A549 (cell line): ENCODE measurements around the gene LIAS. TPM values are rescaled to one million over a fixed set of nuclear protein-coding genes. Genes with fewer than 3 reads are reported as not detected.

Experiments used
- ATAC-seq, 2 experiments: fragments of 200-7000 bp in 1 of 2; fragments of >200 bp in 1 of 2; cut with Nextera tagmentation in 1 of 2; cut with Tn5 transposase in 1 of 2; 3 replicates each; pipeline versions ENCODE4 v1.8.0 to v1.9.1; 2018 to 2020; ENCODE audit warnings: mild to moderate bottlenecking in 1 of 2, moderate library complexity in 1 of 2
- CTCF ChIA-PET: fragments of 300-600 bp; sonication (Branson Sonifier 250); formaldehyde crosslinking; extraction: SDS; loops from one replicate; lab custom pipeline; 2021; ENCODE audit warnings: antibody characterized with exemption, inconsistent platforms; lab: Yijun Ruan, JAX
- POLR2A ChIA-PET: fragments of 350-600 bp; formaldehyde crosslinking; extraction: SDS; loops from one replicate; lab custom pipeline; 2021; ENCODE audit warnings: antibody characterized with exemption, inconsistent platforms; lab: Yijun Ruan, JAX
- DNase-seq, 2 experiments: peaks; one replicate each; pipeline versions ENCODE4 v3.0.0 to v3.0.0-alpha.2; 2011 to 2016; ENCODE audit warnings: low read depth in 1 of 2, low spot score in 1 of 2
- FAIRE-seq: peaks from 2 replicates; lab custom pipeline; 2011; peaks lifted over from hg19 to GRCh38; lab: Jason Lieb, UNC
- H3K27ac ChIP-seq, 2 experiments: fragments of >200 bp; sonication (Bioruptor Twin); formaldehyde crosslinking; 3 replicates each; pipeline ENCODE4 v1.5.1; 2016 to 2017
- H3K4me1 ChIP-seq: fragments of >200 bp; sonication (Bioruptor Twin); formaldehyde crosslinking; 3 replicates; pipeline ENCODE4 v1.6.1; 2016
- H3K4me2 ChIP-seq: fragments of >200 bp; sonication (Bioruptor Twin); formaldehyde crosslinking; 3 replicates; pipeline ENCODE4 v1.6.1; 2016
- H3K4me3 ChIP-seq: fragments of >200 bp; sonication (Bioruptor Twin); formaldehyde crosslinking; 3 replicates; pipeline ENCODE4 v1.5.1; 2016
- H3K9me3 ChIP-seq: fragments of >200 bp; sonication (Bioruptor Twin); formaldehyde crosslinking; 3 replicates; pipeline ENCODE4 v1.6.1; 2016
- BCL3 ChIP-seq: fragments of >200 bp; sonication (Bioruptor Twin); formaldehyde crosslinking; IDR thresholded peaks from 3 replicates; pipeline ENCODE4 v1.6.1; 2016
- CBX2 ChIP-seq: fragments of 200-600 bp; sonication (generic); IDR thresholded peaks from 2 replicates; pipeline ENCODE4 v1.6.1; 2016; ENCODE audit warnings: low read depth, mild to moderate bottlenecking, borderline replicate concordance
- CHD4 ChIP-seq: fragments of 200-600 bp; sonication (generic); IDR thresholded peaks from 2 replicates; pipeline ENCODE4 v1.6.1; 2016; ENCODE audit warnings: antibody characterized with exemption, mild to moderate bottlenecking, borderline replicate concordance
- E2F6 ChIP-seq: IDR thresholded peaks from 2 replicates; pipeline ENCODE4 v1.6.1; 2012; ENCODE audit warnings: low read depth, borderline replicate concordance
- EHF ChIP-seq: fragments of 250-450 bp; sonication (Bioruptor Pico); IDR thresholded peaks from 2 replicates; pipeline ENCODE4 v1.5.0; 2020; ENCODE audit warnings: mild to moderate bottlenecking
- EP300 ChIP-seq, 2 experiments: fragments of >200 bp; sonication (Bioruptor Twin); formaldehyde crosslinking; IDR thresholded peaks; 2 replicates in 1 of 2; 3 replicates in 1 of 2; pipeline ENCODE4 v1.6.1; 2016 to 2017
- FOSL2 ChIP-seq, 2 experiments: fragments of 450-650 bp in 1 of 2; fragments of >200 bp in 1 of 2; sonication (Bioruptor Twin) in 1 of 2; formaldehyde crosslinking; IDR thresholded peaks; 2 replicates each; pipeline versions ENCODE4 v1.5.0 to v1.6.1; 2016 to 2020; ENCODE audit warnings: mild to moderate bottlenecking in 1 of 2, moderate library complexity in 1 of 2
- FOXS1 ChIP-seq: fragments of 250-450 bp; sonication (Bioruptor Pico); IDR thresholded peaks from 2 replicates; pipeline ENCODE4 v1.5.0; 2020; ENCODE audit warnings: mild to moderate bottlenecking, moderate library complexity
- HEYL ChIP-seq: fragments of 250-450 bp; sonication (Bioruptor Pico); IDR thresholded peaks from 2 replicates; pipeline ENCODE4 v1.8.0; 2021; ENCODE audit warnings: mild to moderate bottlenecking, moderate library complexity
- HOXB5 ChIP-seq: fragments of 250-450 bp; sonication (Bioruptor Pico); IDR thresholded peaks from 2 replicates; pipeline ENCODE4 v1.5.0; 2020; ENCODE audit warnings: mild to moderate bottlenecking, moderate library complexity
- JUN ChIP-seq, 2 experiments: fragments of >200 bp; sonication (Bioruptor Twin); formaldehyde crosslinking; IDR thresholded peaks; 2 replicates in 1 of 2; 3 replicates in 1 of 2; pipeline ENCODE4 v1.6.1; 2016 to 2017
- MAX ChIP-seq: IDR thresholded peaks from 2 replicates; pipeline ENCODE4 v1.6.1; 2012
- NPAS2 ChIP-seq: fragments of 250-450 bp; sonication (Bioruptor Pico); IDR thresholded peaks from 2 replicates; pipeline ENCODE4 v1.8.0; 2022; ENCODE audit warnings: mild to moderate bottlenecking, moderate library complexity, borderline replicate concordance
- NR3C1 ChIP-seq: fragments of >200 bp; sonication (Bioruptor Twin); formaldehyde crosslinking; IDR thresholded peaks from 3 replicates; pipeline ENCODE4 v1.6.1; 2017
- PBX3 ChIP-seq: IDR thresholded peaks from 2 replicates; pipeline ENCODE4 v1.6.1; 2012
- PHF8 ChIP-seq: fragments of 200-600 bp; sonication (generic); IDR thresholded peaks from 2 replicates; pipeline ENCODE4 v1.6.1; 2016; ENCODE audit warnings: low read depth, mild to moderate bottlenecking, antibody characterized with exemption, moderate library complexity, borderline replicate concordance
- RAD21 ChIP-seq, 2 experiments: fragments of >200 bp in 1 of 2; sonication (Bioruptor Twin) in 1 of 2; formaldehyde crosslinking in 1 of 2; IDR thresholded peaks in 1 of 2; conservative IDR thresholded peaks in 1 of 2; 2 replicates in 1 of 2; 3 replicates in 1 of 2; pipeline ENCODE4 v1.6.1; 2012 to 2018; ENCODE audit warnings: inconsistent platforms in 1 of 2
- RARB ChIP-seq: fragments of 250-450 bp; sonication (Bioruptor Pico); IDR thresholded peaks from 2 replicates; pipeline ENCODE4 v1.8.0; 2021; ENCODE audit warnings: mild to moderate bottlenecking, moderate library complexity
- RCOR1 ChIP-seq: fragments of 150-350 bp; IDR thresholded peaks from 2 replicates; pipeline ENCODE4 v1.6.1; 2014; ENCODE audit warnings: antibody characterized with exemption, low read length, low read depth
- SREBF2 ChIP-seq: fragments of 450-650 bp; IDR thresholded peaks from 2 replicates; pipeline ENCODE4 v1.6.1; 2014; ENCODE audit warnings: mild to moderate bottlenecking, moderate library complexity
- ZFP36 ChIP-seq: fragments of 450-650 bp; IDR thresholded peaks from 2 replicates; pipeline ENCODE4 v1.6.1; 2014; ENCODE audit warnings: borderline replicate concordance; ENCODE audit not compliant: partially characterized antibody
- ZNF302 ChIP-seq: fragments of 250-450 bp; sonication (Bioruptor Pico); IDR thresholded peaks from 2 replicates; pipeline ENCODE4 v1.9.0; 2021; ENCODE audit warnings: inconsistent platforms, mild to moderate bottlenecking, moderate library complexity
- ZSCAN20 ChIP-seq: fragments of 250-450 bp; sonication (Bioruptor Pico); IDR thresholded peaks from 2 replicates; pipeline ENCODE4 v1.8.0; 2022; ENCODE audit warnings: mild to moderate bottlenecking, moderate library complexity
- WGBS: methylation state at CpG from one replicate; pipeline ENCODE4 v1.1.6; 2017; ENCODE audit errors: missing lambda C conversion rate; 5-methylcytosine and 5-hydroxymethylcytosine counted together
- polyA plus RNA-seq, 4 experiments: library from polyadenylated mRNA; depleted of rRNA in 3 of 4; stranded (reverse); fragments of >200 nt; fragmentation: RNase III in 1 of 4; extraction: RNeasy Plus Mini Kit Qiagen cat#74134 plus additional on column Dnase treatment in 1 of 4; gene quantifications; 2 replicates in 3 of 4; 3 replicates in 1 of 4; pipeline ENCODE4 v1.2.3, GENCODE V29; 2011 to 2017

The LIAS gene
- polyA plus RNA-seq, 2 of the 4 experiments (the other 2 are of a cell fraction): 11.3 to 22.3 TPM

- Histone ChIP-seq H3K4me3 (peak overlapping the region; percentile 92), H3K9me3 (peaks cover 9% of the 10 kb centered on the region), H3K4me1 (peaks cover 5% of the 10 kb centered on the region; the same call in 1 of the 3 replicates), H3K27ac (peak overlapping the region; percentile 96 to 99)
- no peak for FAIRE-seq
- no peak for ATAC-seq
- no peak for DNase-seq
- POLR2A ChIA-PET: interaction anchor here (0.6 to 5.1 kb wide), 7 partner anchors 11 to 112 kb away, joined by 3 to 36 read pairs (median 4); partner anchors contain the start of gene SMIM14
- TF ChIP-seq PHF8 (no peak), JUN (IDR thresholded peaks at IDR 0.05) (peak; percentile 2 to 16; a peak in 1 of 5 replicates)
- TF ChIP-seq, all 56 proteins: peak for 1
- CTCF ChIA-PET: interaction anchor here (0.7 to 1.1 kb wide), 3 partner anchors 38 to 61 kb away, joined by 3 to 8 read pairs (median 4); no protein-coding TSS in a partner anchor
- WGBS: 2% methylated on average over 9 of the region's 9 CpGs
- H3K4me2 ChIP-seq: peak overlapping the region; percentile 86
Measured at GRCh38 chr4:39525822-39526690, 67.2 kb downstream of the LIAS start.

- ATAC-seq (no peak), FAIRE-seq (no peak)
- WGBS: 3% methylated on average over 17 of the region's 33 CpGs
- H3K4me2 ChIP-seq: peak overlapping the region; percentile 86
- TF ChIP-seq RARB (peak; percentile 64; the same call in 1 of the 2 replicates), EHF (no peak), PHF8 (peak; percentile 65; the same call in 1 of the 2 replicates), ZSCAN20 (no peak), SREBF2 (no peak), E2F6 (no peak), HEYL (no peak), JUN (IDR thresholded peaks at IDR 0.05) (0 out of 5 replicates have a peak, but pooled peaks of 1 of the 2 experiments have one; percentile 10), MAX (no peak), ZFP36 (no peak)
- TF ChIP-seq, all 56 proteins: peak for 3
- POLR2A ChIA-PET: interaction anchor here (0.5 to 3.5 kb wide), 35 partner anchors 9 to 560 kb away, joined by 3 to 38 read pairs (median 4); partner anchors contain the start of genes LIAS, RPL9, SMIM14 and UBE2K
- Histone ChIP-seq H3K4me3 (peak overlapping the region; percentile 92), H3K9me3 (peaks cover 15% of the 10 kb centered on the region), H3K4me1 (peaks cover 5% of the 10 kb centered on the region; the same call in 1 of the 3 replicates), H3K27ac (peak overlapping the region; percentile 96 to 99)
- no peak for DNase-seq
- CTCF ChIA-PET: interaction anchor here (1.0 to 1.1 kb wide), 2 partner anchors 51 to 58 kb away, joined by 3 to 13 read pairs; no protein-coding TSS in a partner anchor
Measured at GRCh38 chr4:39526765-39527295, 68.0 kb downstream of the LIAS start.

- H3K4me1 ChIP-seq: peaks cover 5% of the 10 kb centered on the region; the same call in 1 of the 3 replicates
- WGBS: 0% methylated on average over 12 of the region's 73 CpGs
- peak within 1 kb of the TSS; percentile 86 for H3K4me2 ChIP-seq
- POLR2A ChIA-PET: interaction anchor here (0.5 to 3.5 kb wide), 36 partner anchors 8 to 561 kb away, joined by 3 to 38 read pairs (median 4); partner anchors contain the start of genes LIAS, RPL9, SMIM14 and UBE2K
- DNase-seq: peak; percentile 85 to 98
- no peak for FAIRE-seq
- peaks cover 20% of the 10 kb centered on the region for H3K9me3 ChIP-seq
- H3K27ac ChIP-seq: peak within 1 kb of the TSS; percentile 96 to 99
- H3K4me3 ChIP-seq: peak within 1 kb of the TSS; percentile 92
- ATAC-seq: peak; percentile 89 to 94
- CTCF ChIA-PET: interaction anchor here (1.0 to 1.1 kb wide), 2 partner anchors 52 to 58 kb away, joined by 3 to 13 read pairs; no protein-coding TSS in a partner anchor
- no peak for TF ChIP-seq EHF
- TF ChIP-seq NPAS2: no peak
- no peak for TF ChIP-seq EP300 (IDR thresholded peaks at IDR 0.05)
- no peak for TF ChIP-seq ZNF302 (CRISPR knock-in tag)
- TF ChIP-seq CBX2: no peak
- TF ChIP-seq NR3C1: no peak
- peak; percentile 94 for TF ChIP-seq MAX
- no peak for TF ChIP-seq FOXS1 (CRISPR knock-in tag)
- TF ChIP-seq RCOR1: no peak
- peak; percentile 96; the same call in 2 of the 3 replicates for TF ChIP-seq BCL3
- TF ChIP-seq JUN (IDR thresholded peaks at IDR 0.05): peak; percentile 83 to 98; a peak in 4 of 5 replicates
- no peak for TF ChIP-seq FOSL2 (IDR thresholded peaks at IDR 0.05)
- TF ChIP-seq FOSL2 (CRISPR knock-in tag; IDR thresholded peaks at IDR 0.05): peak; percentile 15; the same call in 1 of the 2 replicates
- TF ChIP-seq HOXB5 (CRISPR knock-in tag): no peak
- no peak for TF ChIP-seq RARB
- peak; percentile 73; the same call in 1 of the 2 replicates for TF ChIP-seq PBX3
- no peak for TF ChIP-seq CHD4
- TF ChIP-seq RAD21 (conservative IDR thresholded peaks at IDR 0.05 in 1 of 2, IDR thresholded peaks at IDR 0.05 in 1 of 2): peak in 1 of 2 experiments; percentile 18; a peak in 1 of 5 replicates
Measured at GRCh38 chr4:39527296-39528060, 68.6 kb downstream of the LIAS start, which contains the start of gene UGDH. Gene UGDH (minus strand): TSS chr4:39527439. CDS start chr4:39521512, 5,927 bp downstream.
